HTR-8/SVneo (cell line): Measurements from ENCODE around the gene MTREX.
"Not testable (repeated sequence)": the region's sequence is repeated elsewhere in the genome, so short reads cannot be mapped to it uniquely, and the experiment has no call there.

ENCODE experiments used
- DNase-seq: peaks from one replicate; pipeline ENCODE4 v3.0.0; 2011; ENCODE audit warnings: low spot score, mixed read lengths; ENCODE audit not compliant: insufficient read length
- FAIRE-seq: peaks from 2 replicates; lab custom pipeline; 2011; peaks lifted over from hg19 to GRCh38; lab: Jason Lieb, UNC

Gene MTREX

GRCh38 chr5:55307383-55308253 is at the start of gene MTREX, which contains the start of gene DHX29:
TSS of gene MTREX (plus strand) at chr5:55307989. CDS start at chr5:55308014, 25 bp downstream.
TSS of gene DHX29 (minus strand) at chr5:55307694. CDS start at chr5:55307573, 121 bp downstream.
- DNase-seq (peak; percentile 87), FAIRE-seq (peak; percentile 79)

GRCh38 chr5:55258339-55258738 is 49.5 kb upstream of the MTREX start:
- DNase-seq (no peak), FAIRE-seq (no peak)

- FAIRE-seq (no peak), DNase-seq (no peak)
Measured at GRCh38 chr5:55276771-55277170, 31.0 kb upstream of the MTREX start.

GRCh38 chr5:55278778-55279177 is 29.0 kb upstream of the MTREX start:
- DNase-seq (no peak), FAIRE-seq (no peak)

- DNase-seq (no peak), FAIRE-seq (no peak)
Measured at GRCh38 chr5:55286411-55286933, 21.3 kb upstream of the MTREX start.

GRCh38 chr5:55289808-55290207 is 18.0 kb upstream of the MTREX start:
- DNase-seq (no peak), FAIRE-seq (no peak)

- FAIRE-seq (no peak), DNase-seq (no peak)
Measured at GRCh38 chr5:55290991-55291390, 16.8 kb upstream of the MTREX start.

- FAIRE-seq (no peak), DNase-seq (no peak)
Measured at GRCh38 chr5:55294935-55295334, 12.9 kb upstream of the MTREX start.

- FAIRE-seq (no peak), DNase-seq (no peak)
Measured at GRCh38 chr5:55300890-55301289, 6.9 kb upstream of the MTREX start.

- FAIRE-seq (no peak), DNase-seq (no peak)
Measured at GRCh38 chr5:55303238-55303690, 4.5 kb upstream of the MTREX start.

- no peak for DNase-seq
- FAIRE-seq: no peak
Measured at GRCh38 chr5:55304584-55304983, 3.2 kb upstream of the MTREX start.

GRCh38 chr5:55305345-55305744 is 2.4 kb upstream of the MTREX start:
- no peak for DNase-seq
- no peak for FAIRE-seq

- peak; percentile 15 for DNase-seq
- FAIRE-seq: no peak
Measured at GRCh38 chr5:55306641-55307382, 977 bp upstream of the MTREX start.

- DNase-seq (peak; percentile 17), FAIRE-seq (no peak)
Measured at GRCh38 chr5:55308254-55308836, 556 bp downstream of the MTREX start.

GRCh38 chr5:55313870-55314617 is 6.3 kb downstream of the MTREX start:
- FAIRE-seq: peak; percentile 20

GRCh38 chr5:55316289-55316688 is 8.5 kb downstream of the MTREX start:
- no peak for FAIRE-seq
- no peak for DNase-seq

More at GRCh38 chr5:55313870-55314617, 6.3 kb downstream of the MTREX start:
- DNase-seq: no peak

GRCh38 chr5:55316837-55317236 is 9.0 kb downstream of the MTREX start:
- FAIRE-seq (no peak), DNase-seq (no peak)

GRCh38 chr5:55318237-55318636 is 10.4 kb downstream of the MTREX start:
- DNase-seq, FAIRE-seq: not testable (repeated sequence)

GRCh38 chr5:55319491-55319890 is 11.7 kb downstream of the MTREX start:
- FAIRE-seq (no peak), DNase-seq (no peak)

- FAIRE-seq (no peak), DNase-seq (no peak)
Measured at GRCh38 chr5:55320571-55320970, 12.8 kb downstream of the MTREX start.
